Measurements from ENCODE around the gene CFAP97D1.

CFAP97D1 gene

GRCh38 chr17:43830510-43831140 is 50.4 kb downstream of the CFAP97D1 start:
- no peak for DNase-seq

GRCh38 chr17:43831633-43832032 is 51.4 kb downstream of the CFAP97D1 start:
- DNase-seq, result no peak

GRCh38 chr17:43832168-43832975 is 52.1 kb downstream of the CFAP97D1 start:
- DNase-seq, result no peak

- DNase-seq, result no peak
Measured at GRCh38 chr17:43832976-43833829, 53.0 kb downstream of the CFAP97D1 start, which contains the start of gene MPP3. MPP3 (minus strand) TSS chr17:43833146; CDS start chr17:43831906, 1,240 bp downstream.

- DNase-seq, result no peak
Measured at GRCh38 chr17:43834106-43834505, 53.9 kb downstream of the CFAP97D1 start.
